Ovary (tissue), 9 donors: ENCODE data around the gene SORCS2. TPM values are rescaled to one million over a fixed set of nuclear protein-coding genes. Genes with fewer than 3 reads are reported as not detected.

ENCODE experiments used
- DNase-seq, 5 donors: peaks; one replicate each; pipeline ENCODE4 v3.0.0-alpha.2; 2019 to 2020
- H3K27ac ChIP-seq, 2 donors: fragments of 200-600 bp; one replicate each; pipeline versions ENCODE4 v1.5.1 to v1.8.0; 2019 to 2022
- H3K27me3 ChIP-seq: fragments of 200-600 bp; one replicate; pipeline ENCODE4 v1.8.0; 2022
- H3K36me3 ChIP-seq: fragments of 200-600 bp; sonication (generic); one replicate; pipeline ENCODE4 v1.5.1; 2019
- H3K4me1 ChIP-seq: one replicate; pipeline ENCODE4 v1.8.1; 2013; ENCODE audit warnings: mild to moderate bottlenecking, moderate library complexity; ENCODE audit not compliant: insufficient read depth
- H3K4me3 ChIP-seq: fragments of 200-600 bp; sonication (generic); one replicate; pipeline ENCODE4 v1.5.1; 2017
- H3K9me3 ChIP-seq, 2 donors: fragments of 200-600 bp in 1 of 2; sonication (generic) in 1 of 2; one replicate each; pipeline versions ENCODE4 v1.5.1 to v1.8.1; 2013 to 2019; ENCODE audit warnings: mild to moderate bottlenecking in 1 of 2, moderate library complexity in 1 of 2
- CTCF ChIP-seq, 3 donors: fragments of 450-650 bp in 2 of 3; fragments of 200-600 bp in 1 of 3; IDR thresholded peaks; one replicate each; pipeline versions ENCODE4 v1.5.1 to v1.8.0; 2016 to 2022; ENCODE audit warnings: antibody characterized with exemption in 3 of 3, mild to moderate bottlenecking in 1 of 3
- EP300 ChIP-seq: sonication (generic); formaldehyde crosslinking; IDR thresholded peaks from one replicate; pipeline ENCODE4 v1.6.1; 2017; ENCODE audit warnings: antibody characterized with exemption
- POLR2A ChIP-seq: fragments of 450-650 bp; IDR thresholded peaks from one replicate; pipeline ENCODE4 v1.6.1; 2017; ENCODE audit warnings: antibody characterized with exemption, mild to moderate bottlenecking, moderate library complexity
- WGBS, 3 donors: extraction: QIAGEN DNeasy Blood & Tissue Kit in 1 of 3; methylation state at CpG; one replicate each; pipeline versions ENCODE4 v1.1.5 to v1.1.7; 2013 to 2017; 5-methylcytosine and 5-hydroxymethylcytosine counted together
- intact Hi-C, 4 donors: fragments of 100-400 bp; cut with DNase I; formaldehyde crosslinking; loops; one replicate each; pipeline versions ENCODE4 v1.11.0 to v1.15.1; 2022 to 2023
- polyA plus RNA-seq, 2 donors: library from polyadenylated mRNA; stranded (reverse); fragments of 200-250 nt in 1 of 2; fragments of 350-450 nt in 1 of 2; fragmentation: Illumina TruSeq in 1 of 2; extraction: RNeasy Lipid Tissue Mini Kit (QIAGEN cat#74804) in 1 of 2; gene quantifications; one replicate each; pipeline ENCODE4 v1.2.3, GENCODE V29; 2013 to 2014
- total RNA-seq, 7 donors: library from RNA; depleted of rRNA in 2 of 7; stranded (reverse); fragments of >200 nt in 2 of 7; fragmentation: NEBNext Ultra II Directional in 3 of 7; extraction: Animal tissue kit (Norgen Biotek cat#: 25700) in 3 of 7; gene quantifications; one replicate each; pipeline versions ENCODE4 v1.1.0 to v1.2.4, GENCODE V29; 2016 to 2023
- donor health status: DM: no; HTN: no; CAD: no; lungs with moderate emphysema.
- donor health status: DM: no; HTN: no; CAD: no.
- donor health status: Bipolar disorder and iron deficiency.
- donor health status: DM: yes; HTN: yes; CAD: no.
- donor health status: DM: no; HTN: no; CAD: no.
- donor health status: DM: yes; HTN: yes; CAD: no.

The SORCS2 gene
- total and polyA plus RNA-seq, 9 donors: 0.60 to 23.9 (median 7.1) TPM

DNA sequence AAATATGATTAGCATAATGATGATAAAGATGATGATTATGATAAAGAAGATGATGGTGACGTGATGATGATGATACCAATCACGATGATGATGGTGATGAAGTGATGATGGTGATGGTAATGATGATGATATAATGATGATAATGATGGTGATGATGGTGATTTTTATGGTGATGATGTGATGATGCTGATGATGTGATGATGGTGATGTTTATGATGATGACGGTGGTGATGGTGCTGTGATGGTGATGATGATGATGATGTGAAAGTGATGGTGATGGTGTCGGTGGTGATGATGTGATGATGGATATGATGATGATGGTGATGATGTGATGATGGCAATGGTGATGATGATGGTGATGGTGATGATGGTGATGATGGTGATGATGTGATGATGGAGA, 373.1 kb downstream of the SORCS2 start:
- Histone ChIP-seq H3K27me3 (no peaks in the 10 kb centered on the region), H3K27ac (no peak overlapping the region), H3K36me3 (no peaks in the 10 kb centered on the region), H3K4me1 (peaks cover 7% of the 10 kb centered on the region), H3K4me3 (no peak overlapping the region), H3K9me3 (no peaks in the 10 kb centered on the region)
- 92 to 96% (median 94%) methylated on average over 4 of the region's 4 CpGs for WGBS, 3 donors
- TF ChIP-seq POLR2A: no peak
- TF ChIP-seq CTCF (IDR thresholded peaks at IDR 0.05): no peak
- TF ChIP-seq EP300: no peak
- intact Hi-C loops: no loop called here
- DNase-seq: no peak

DNA sequence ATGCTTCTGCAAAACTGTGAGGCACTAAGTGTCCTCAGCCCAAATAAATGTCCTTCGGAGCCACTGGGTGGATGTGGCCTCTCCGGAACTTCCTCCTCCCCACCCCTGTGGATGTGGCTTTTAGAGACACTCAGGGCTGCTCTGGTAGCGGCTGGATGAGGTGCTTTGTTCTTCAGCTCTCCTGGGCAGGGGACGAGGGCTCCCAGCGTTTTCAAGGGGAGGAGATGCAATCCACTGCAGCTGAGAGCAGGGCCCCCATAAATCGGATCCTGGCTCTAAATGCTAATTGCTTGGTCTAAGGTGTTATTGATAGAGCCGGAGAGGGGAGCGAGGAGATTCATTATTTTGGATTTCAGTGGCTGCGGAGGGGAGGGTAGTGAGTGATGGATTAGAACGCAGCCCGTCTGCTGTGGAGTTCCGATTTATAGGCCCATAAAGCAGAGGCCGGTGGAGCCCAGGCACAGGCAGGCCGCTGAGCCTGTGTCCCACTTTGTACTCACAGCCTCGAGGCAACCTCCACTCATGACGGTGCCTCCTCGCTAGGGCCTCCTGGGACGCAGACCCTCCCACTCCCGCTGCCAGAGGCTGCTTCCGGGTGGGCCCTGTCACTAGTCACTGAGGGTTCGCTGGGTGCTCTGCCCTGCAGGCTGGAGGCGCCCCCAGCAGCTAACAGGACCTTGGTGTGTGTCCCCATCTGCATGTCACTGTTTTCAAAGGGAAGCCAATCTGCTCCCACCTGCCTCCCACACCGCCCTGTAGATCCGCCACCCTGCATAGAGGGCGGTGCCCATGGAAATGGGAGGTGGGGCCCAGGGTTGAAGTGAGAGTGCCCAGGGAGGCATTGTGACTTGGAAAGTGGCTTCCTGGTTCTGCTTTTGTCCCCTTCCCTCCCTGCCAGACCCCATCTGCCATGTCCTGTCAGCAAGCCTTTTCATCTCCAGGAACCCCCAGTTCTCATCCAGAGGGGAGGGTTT, 377.8 kb downstream of the SORCS2 start:
- H3K9me3 ChIP-seq: no peaks in the 10 kb centered on the region
- intact Hi-C loops: no loop called here
- H3K36me3 ChIP-seq: no peaks in the 10 kb centered on the region
- no peaks in the 10 kb centered on the region for H3K27me3 ChIP-seq
- no peak overlapping the region for H3K4me3 ChIP-seq
- no peaks in the 10 kb centered on the region for H3K4me1 ChIP-seq
- no peak overlapping the region for H3K27ac ChIP-seq
- TF ChIP-seq CTCF (IDR thresholded peaks at IDR 0.05): no peak
- TF ChIP-seq EP300: no peak
- no peak for TF ChIP-seq POLR2A
- 82 to 88% (median 85%) methylated on average over 25 of the region's 25 CpGs for WGBS, 3 donors
- DNase-seq: no peak

GRCh38 chr4:7571001-7571400, 378.7 kb downstream of the SORCS2 start:
- H3K4me1 ChIP-seq: no peaks in the 10 kb centered on the region
- H3K4me3 ChIP-seq: no peak overlapping the region
- no peak overlapping the region for H3K27ac ChIP-seq
- no peak for TF ChIP-seq POLR2A
- TF ChIP-seq CTCF (IDR thresholded peaks at IDR 0.05): no peak
- no peak for TF ChIP-seq EP300
- no peaks in the 10 kb centered on the region for H3K36me3 ChIP-seq
- 81 to 89% (median 87%) methylated on average over 6 of the region's 6 CpGs for WGBS, 3 donors
- intact Hi-C loops: no loop called here
- DNase-seq: no peak
- no peaks in the 10 kb centered on the region for H3K27me3 ChIP-seq
- H3K9me3 ChIP-seq: no peaks in the 10 kb centered on the region

DNA sequence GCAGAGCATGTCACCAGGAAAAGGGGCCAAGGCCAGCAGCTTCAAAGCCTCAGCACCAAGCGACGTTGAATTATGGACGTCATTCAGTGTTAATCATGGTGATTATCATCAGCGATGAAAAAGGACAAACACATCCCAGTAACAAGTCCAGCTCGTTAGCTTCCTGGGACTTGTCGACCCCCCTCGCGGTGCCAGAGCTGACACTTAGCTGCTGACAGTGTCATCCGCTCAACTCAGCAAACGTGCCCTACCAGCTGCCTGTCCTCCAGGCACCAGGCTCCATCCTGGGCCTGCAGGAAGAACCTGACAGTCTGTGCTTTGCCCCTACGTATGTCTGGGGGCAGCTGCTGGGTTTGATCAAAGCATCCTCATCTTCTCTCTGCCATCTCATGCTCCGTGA, 379.4 kb downstream of the SORCS2 start:
- no peak for TF ChIP-seq EP300
- TF ChIP-seq CTCF (IDR thresholded peaks at IDR 0.05): no peak
- no peak for TF ChIP-seq POLR2A
- WGBS, 3 donors: 75 to 76% (median 75%) methylated on average over 12 of the region's 12 CpGs
- Histone ChIP-seq H3K9me3 (no peaks in the 10 kb centered on the region), H3K27me3 (no peaks in the 10 kb centered on the region), H3K4me1 (no peaks in the 10 kb centered on the region), H3K36me3 (no peaks in the 10 kb centered on the region), H3K4me3 (no peak overlapping the region), H3K27ac (no peak overlapping the region)
- intact Hi-C loops: no loop called here
- DNase-seq: no peak
